ENCODE results near the gene KDM7A. TPM values are rescaled to one million over a fixed set of nuclear protein-coding genes. Genes with fewer than 3 reads are reported as not detected.

The KDM7A gene
- total RNA-seq, 5 donors from 2014 or later (not counting 1 experiment from before 2014, with no cell fraction given) = 36.5 to 60.2 (median 55.0) TPM

DNA sequence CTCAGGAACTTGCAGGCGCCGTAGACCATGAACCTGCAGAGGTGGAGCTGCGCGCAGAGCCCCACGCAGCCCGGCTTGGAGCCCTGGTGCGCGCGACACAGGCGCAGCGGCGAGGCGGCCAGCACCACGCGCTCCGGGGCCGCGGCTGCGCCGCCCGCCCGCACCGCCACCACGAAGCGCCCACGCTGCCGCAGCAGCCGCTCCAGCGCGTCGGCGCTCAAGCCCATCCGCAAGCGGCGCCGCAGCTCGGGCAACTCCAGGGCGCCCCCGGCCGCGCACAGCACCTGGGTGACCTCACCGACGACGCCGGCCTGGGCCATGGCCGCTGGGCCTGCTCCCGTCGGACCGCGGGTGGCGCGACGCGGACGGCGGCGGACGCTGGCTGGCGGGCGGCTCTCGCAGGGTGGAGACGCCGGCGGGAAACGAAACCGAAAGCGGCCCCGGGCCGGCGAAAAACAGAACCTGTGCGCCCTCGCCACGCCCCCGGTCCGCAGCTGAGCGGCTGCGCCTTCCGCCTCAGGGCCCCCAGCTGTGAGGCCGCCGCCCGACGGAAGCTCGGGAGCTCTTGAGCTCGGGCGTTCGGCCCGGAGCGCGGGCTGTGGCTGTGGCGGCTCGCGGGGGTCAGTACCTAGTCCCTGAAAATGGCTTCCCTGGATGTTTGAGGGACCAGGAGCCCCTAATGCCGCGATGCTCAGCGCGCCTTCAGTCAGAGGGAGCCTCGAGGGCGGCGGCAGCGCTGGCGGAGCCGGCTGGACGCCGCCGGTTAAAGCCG is 114.1 kb downstream of the KDM7A start, which contains the start of gene PARP12:
TSS of gene PARP12 (minus strand) at position 424 of the 772 bp plus-strand sequence. CDS start at position 320, 104 bp downstream.
- CTCF ChIA-PET = no interaction called here
- H3K27me3 Mint-ChIP-seq = no peaks in the 10 kb centered on the region
- H3K27ac Mint-ChIP-seq = peak within 1 kb of the TSS; percentile 91 to 92
- ATAC-seq (replicated peaks in 1 of 4) (peak; percentile 84 to 88 (median 86)), DNase-seq (peak; percentile 67 to 93 (median 82))
- Histone ChIP-seq H3K4me3 (ENCODE audit: control insufficient read depth in 1 of 2, extremely low read depth in 1 of 2, low read length in 1 of 2) (peak within 1 kb of the TSS; percentile 73 to 87), H3K27me3 (replicated peaks in 1 of 2; ENCODE audit: control insufficient read depth in 2 of 2, extremely low read depth in 1 of 2, insufficient read depth in 2 of 2, low read length in 1 of 2) (no peaks in the 10 kb centered on the region), H3K36me3 (ENCODE audit: control insufficient read depth in 2 of 2, extremely low read depth in 1 of 2, insufficient read depth in 1 of 2, low read length in 1 of 2) (peaks cover 0 to under 1% of the 10 kb centered on the region in 2 donors), H3K9me3 (peaks cover 7% of the 10 kb centered on the region), H3K4me1 (ENCODE audit: control insufficient read depth in 1 of 2, extremely low read depth in 1 of 2, insufficient read depth in 2 of 2, low read length in 2 of 2) (peaks cover 27 to 47% of the 10 kb centered on the region in 2 experiments), H3K27ac (ENCODE audit: low read length) (peak within 1 kb of the TSS; percentile 84)
- POLR2A ChIA-PET = interaction anchor here in 1 of 2 donors (0.6 to 0.7 kb wide), 2 partner anchors 29 to 113 kb away, joined by 3 to 8 read pairs; no protein-coding TSS in a partner anchor
- under 1% methylated on average over 106 of the region's 106 CpGs for WGBS (ENCODE audit: insufficient coverage)
- peaks cover 10 to 21% (median 14%) of the 10 kb centered on the region in 3 donors for H3K9me3 Mint-ChIP-seq
- peak within 1 kb of the TSS; percentile 87 to 93 (median 91) for H3K4me3 Mint-ChIP-seq
- peaks cover 45 to 49% (median 47%) of the 10 kb centered on the region in 3 donors for H3K4me1 Mint-ChIP-seq
- peaks cover 11% of the 10 kb centered on the region for H3K36me3 Mint-ChIP-seq

DNA sequence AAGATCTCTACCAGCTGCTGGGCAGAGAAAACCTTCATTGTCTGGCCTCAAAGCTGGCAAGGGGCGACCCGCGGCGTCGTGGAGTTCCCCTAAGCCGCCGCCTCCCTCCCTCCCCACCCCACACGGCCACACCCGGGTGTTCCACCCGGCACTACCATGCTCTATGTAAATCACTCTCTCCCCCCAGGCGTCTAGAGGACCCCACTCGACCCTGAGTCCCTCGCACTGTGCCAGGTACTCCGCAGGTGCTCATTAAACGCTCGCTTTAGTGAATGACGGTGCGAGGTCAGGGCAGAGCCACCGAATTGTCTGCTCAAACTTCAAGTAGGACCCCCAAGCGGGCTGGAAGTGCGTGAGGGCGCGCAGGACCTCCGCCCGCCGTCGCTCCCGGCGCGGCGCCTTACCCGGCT is 114.7 kb downstream of the KDM7A start:
- ATAC-seq (replicated peaks in 1 of 4) (peak; percentile 34 to 62 (median 38)), DNase-seq (peak in 31 of 35 experiments; percentile 23 to 77 (median 54))
- WGBS (ENCODE audit: insufficient coverage) = 1% methylated on average over 32 of the region's 32 CpGs
- Histone ChIP-seq H3K27ac (ENCODE audit: low read length) (peak overlapping the region; percentile 71), H3K4me3 (ENCODE audit: control insufficient read depth in 1 of 2, extremely low read depth in 1 of 2, low read length in 1 of 2) (peak overlapping the region; percentile 73 to 87), H3K36me3 (ENCODE audit: control insufficient read depth in 2 of 2, extremely low read depth in 1 of 2, insufficient read depth in 1 of 2, low read length in 1 of 2) (peaks cover 0 to 7% of the 10 kb centered on the region in 2 donors), H3K4me1 (ENCODE audit: control insufficient read depth in 1 of 2, extremely low read depth in 1 of 2, insufficient read depth in 2 of 2, low read length in 2 of 2) (peaks cover 27 to 47% of the 10 kb centered on the region in 2 experiments), H3K9me3 (peaks cover 6% of the 10 kb centered on the region), H3K27me3 (replicated peaks in 1 of 2; ENCODE audit: control insufficient read depth in 2 of 2, extremely low read depth in 1 of 2, insufficient read depth in 2 of 2, low read length in 1 of 2) (no peaks in the 10 kb centered on the region)
- Mint-ChIP-seq H3K27ac (peak overlapping the region; percentile 91 to 92), H3K4me3 (peak overlapping the region; percentile 87 to 93 (median 91)), H3K9me3 (peaks cover 7 to 16% (median 11%) of the 10 kb centered on the region in 3 donors), H3K27me3 (no peaks in the 10 kb centered on the region), H3K4me1 (peaks cover 47 to 54% (median 53%) of the 10 kb centered on the region in 3 donors), H3K36me3 (peaks cover 16% of the 10 kb centered on the region)
- ChIA-PET POLR2A (interaction anchor here in 1 of 2 donors (0.6 kb wide), 1 partner anchor 12 kb away, joined by 5 read pairs; no protein-coding TSS in a partner anchor), CTCF (no interaction called here)

GRCh38 chr7:140061607-140061930 is 115.2 kb downstream of the KDM7A start:
- Mint-ChIP-seq H3K27ac (peak overlapping the region; percentile 91 to 92), H3K9me3 (peaks cover 1 to 11% (median 6%) of the 10 kb centered on the region in 3 donors), H3K36me3 (peaks cover 17% of the 10 kb centered on the region), H3K4me1 (peaks cover 50 to 60% (median 59%) of the 10 kb centered on the region in 3 donors), H3K4me3 (peak overlapping the region; percentile 87 to 93 (median 91)), H3K27me3 (no peaks in the 10 kb centered on the region)
- Histone ChIP-seq H3K27me3 (replicated peaks in 1 of 2; ENCODE audit: control insufficient read depth in 2 of 2, extremely low read depth in 1 of 2, insufficient read depth in 2 of 2, low read length in 1 of 2) (no peaks in the 10 kb centered on the region), H3K27ac (ENCODE audit: low read length) (peak overlapping the region; percentile 71), H3K36me3 (ENCODE audit: control insufficient read depth in 2 of 2, extremely low read depth in 1 of 2, insufficient read depth in 1 of 2, low read length in 1 of 2) (peaks cover under 1 to 12% of the 10 kb centered on the region in 2 donors), H3K4me1 (ENCODE audit: control insufficient read depth in 1 of 2, extremely low read depth in 1 of 2, insufficient read depth in 2 of 2, low read length in 2 of 2) (peaks cover 27 to 47% of the 10 kb centered on the region in 2 experiments), H3K4me3 (ENCODE audit: control insufficient read depth in 1 of 2, extremely low read depth in 1 of 2, low read length in 1 of 2) (peak overlapping the region; percentile 73 to 87), H3K9me3 (peaks cover 3% of the 10 kb centered on the region)
- DNase-seq (no peak), ATAC-seq (replicated peaks in 1 of 4) (no peak)
- ChIA-PET CTCF (no interaction called here), POLR2A (interaction anchor here in 1 of 2 donors (0.6 kb wide), 1 partner anchor 13 kb away, joined by 5 read pairs; no protein-coding TSS in a partner anchor)
- 50% methylated on average over 1 of the region's 2 CpGs for WGBS (ENCODE audit: insufficient coverage)

GRCh38 chr7:140060788-140061606 is 115.8 kb downstream of the KDM7A start:
- peaks cover 2% of the 10 kb centered on the region for H3K9me3 ChIP-seq
- peaks cover 55 to 65% (median 62%) of the 10 kb centered on the region in 3 donors for H3K4me1 Mint-ChIP-seq
- ChIA-PET POLR2A (no interaction called here), CTCF (no interaction called here)
- DNase-seq (no peak), ATAC-seq (replicated peaks in 1 of 4) (no peak)
- H3K27me3 Mint-ChIP-seq = no peaks in the 10 kb centered on the region
- H3K27me3 ChIP-seq (replicated peaks in 1 of 2; ENCODE audit: control insufficient read depth in 2 of 2, extremely low read depth in 1 of 2, insufficient read depth in 2 of 2, low read length in 1 of 2) = no peaks in the 10 kb centered on the region
- peak overlapping the region; percentile 87 to 93 (median 91) for H3K4me3 Mint-ChIP-seq
- peaks cover 5 to 16% of the 10 kb centered on the region in 2 donors for H3K36me3 ChIP-seq (ENCODE audit: control insufficient read depth in 2 of 2, extremely low read depth in 1 of 2, insufficient read depth in 1 of 2, low read length in 1 of 2)
- peak overlapping the region; percentile 91 to 92 for H3K27ac Mint-ChIP-seq
- H3K4me1 ChIP-seq (ENCODE audit: control insufficient read depth in 1 of 2, extremely low read depth in 1 of 2, insufficient read depth in 2 of 2, low read length in 2 of 2) = peaks cover 27 to 47% of the 10 kb centered on the region in 2 experiments
- peak overlapping the region; percentile 73 to 87 for H3K4me3 ChIP-seq (ENCODE audit: control insufficient read depth in 1 of 2, extremely low read depth in 1 of 2, low read length in 1 of 2)
- H3K9me3 Mint-ChIP-seq = peaks cover 0 to 5% (median under 1%) of the 10 kb centered on the region in 3 donors
- peaks cover 21% of the 10 kb centered on the region for H3K36me3 Mint-ChIP-seq
- WGBS (ENCODE audit: insufficient coverage) = 74% methylated on average over 9 of the region's 11 CpGs
- H3K27ac ChIP-seq (ENCODE audit: low read length) = peak overlapping the region; percentile 71

DNA sequence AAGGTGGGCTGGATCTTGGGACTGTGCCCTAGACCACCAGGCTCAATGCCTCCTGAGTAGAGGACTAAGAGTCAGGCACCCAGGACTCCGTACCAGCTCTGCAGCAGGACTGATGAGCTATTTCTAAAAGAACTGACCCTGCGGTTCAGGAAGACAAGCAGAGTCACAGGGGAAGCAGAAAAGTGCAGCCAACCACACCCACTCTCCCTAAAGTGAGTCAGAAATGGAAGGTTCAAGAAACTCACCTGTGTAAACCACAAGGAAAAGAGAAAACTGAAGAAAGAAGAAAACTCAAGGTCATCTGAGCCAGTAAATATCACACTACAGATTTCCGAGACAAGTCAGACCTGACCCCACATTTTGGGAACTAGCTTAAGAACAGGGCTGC is 116.5 kb downstream of the KDM7A start:
- Mint-ChIP-seq H3K27ac (peak overlapping the region; percentile 91 to 92), H3K36me3 (peaks cover 29% of the 10 kb centered on the region), H3K4me3 (peak overlapping the region; percentile 87 to 93 (median 91)), H3K4me1 (peaks cover 61 to 73% (median 68%) of the 10 kb centered on the region in 3 donors), H3K27me3 (no peaks in the 10 kb centered on the region), H3K9me3 (no peaks in the 10 kb centered on the region)
- ATAC-seq (replicated peaks in 1 of 4) = no peak
- Histone ChIP-seq H3K27ac (ENCODE audit: low read length) (peak overlapping the region; percentile 6), H3K27me3 (replicated peaks in 1 of 2; ENCODE audit: control insufficient read depth in 2 of 2, extremely low read depth in 1 of 2, insufficient read depth in 2 of 2, low read length in 1 of 2) (no peaks in the 10 kb centered on the region), H3K4me1 (ENCODE audit: control insufficient read depth in 1 of 2, extremely low read depth in 1 of 2, insufficient read depth in 2 of 2, low read length in 2 of 2) (peaks cover 27 to 47% of the 10 kb centered on the region in 2 experiments), H3K36me3 (ENCODE audit: control insufficient read depth in 2 of 2, extremely low read depth in 1 of 2, insufficient read depth in 1 of 2, low read length in 1 of 2) (peaks cover 5 to 21% of the 10 kb centered on the region in 2 donors), H3K9me3 (no peaks in the 10 kb centered on the region), H3K4me3 (ENCODE audit: control insufficient read depth in 1 of 2, extremely low read depth in 1 of 2, low read length in 1 of 2) (no peak overlapping the region)
- DNase-seq = no peak
- WGBS (ENCODE audit: insufficient coverage) = 85% methylated on average over 2 of the region's 3 CpGs
- ChIA-PET CTCF (interaction anchor here in 1 of 2 donors (0.9 kb wide), 1 partner anchor 15 kb away, joined by 4 read pairs; no protein-coding TSS in a partner anchor), POLR2A (no interaction called here)

Measured in T-cell (primary cell).